ENCODE results near the gene KRIT1.

DNA sequence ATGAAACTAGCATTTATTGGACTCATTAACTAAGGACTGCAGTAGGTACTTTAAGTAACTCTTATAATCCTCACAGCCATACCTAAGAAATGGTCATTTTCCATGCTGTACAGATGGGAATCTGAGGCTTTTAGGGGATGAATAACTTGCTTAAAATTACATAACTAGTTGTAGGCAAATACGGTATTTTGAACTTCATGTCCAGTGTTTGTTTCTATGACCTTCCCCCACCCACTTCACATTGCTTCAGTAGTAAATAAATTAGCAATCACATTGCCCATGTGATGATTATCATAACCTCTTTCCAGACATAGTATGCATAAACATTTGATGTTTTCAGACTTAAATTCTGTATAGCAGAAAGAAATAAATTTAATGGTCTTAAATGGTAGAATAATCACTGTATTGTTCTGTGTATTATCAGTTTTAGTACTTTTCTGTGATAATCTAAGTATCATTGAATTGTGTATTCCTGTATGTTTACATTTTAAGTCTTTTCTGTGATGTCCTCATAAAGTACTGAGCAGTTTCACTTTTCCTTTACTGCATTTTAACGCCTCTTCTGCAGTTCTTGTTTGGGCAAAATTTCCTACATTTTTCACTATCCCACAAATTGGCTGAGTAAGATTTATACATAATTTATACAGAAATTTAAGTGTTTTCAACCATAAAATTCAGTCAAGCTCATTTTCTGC, 48.3 kb upstream of the KRIT1 start:
- TF ChIP-seq FOXM1 (IDR thresholded peaks at IDR 0.05; ENCODE audit: borderline replicate concordance) (no peak), FOXA1 (IDR thresholded peaks at IDR 0.05) (no peak), NFRKB (IDR thresholded peaks at IDR 0.05) (no peak), SP1 (IDR thresholded peaks at IDR 0.05) (no peak), HDGF (IDR thresholded peaks at IDR 0.05; ENCODE audit: borderline replicate concordance) (no peak), BHLHE40 (IDR thresholded peaks at IDR 0.05; ENCODE audit: borderline replicate concordance) (no peak), ZNF384 (IDR thresholded peaks at IDR 0.05) (no peak), ELF4 (IDR thresholded peaks at IDR 0.05) (no peak)

Data from HEK293T (cell line).